Kidney (tissue), 14 donors: ENCODE results near the gene SWI5. TPM values are rescaled to one million over a fixed set of nuclear protein-coding genes. Genes with fewer than 3 reads are reported as not detected.

Source experiments
- DNase-seq, 5 donors: peaks; one replicate each; pipeline ENCODE4 v3.0.0-alpha.2; 2013 to 2020
- FAIRE-seq: peaks from 2 replicates; lab custom pipeline; 2012; peaks lifted over from hg19 to GRCh38; lab: Jason Lieb, UNC
- H3K27ac ChIP-seq, 2 donors: one replicate each; pipeline ENCODE4 v1.7.0; 2013; ENCODE audit warnings: low read depth in 2 of 2, low read length in 2 of 2, inconsistent platforms in 1 of 2
- H3K27me3 ChIP-seq: one replicate; pipeline ENCODE4 v1.7.1; 2013; ENCODE audit warnings: low read length, inconsistent platforms; ENCODE audit not compliant: control insufficient read depth, insufficient read depth
- H3K36me3 ChIP-seq, 3 donors: one replicate each; pipeline versions ENCODE4 v1.7.0 to v1.7.1; 2013; ENCODE audit warnings: low read length in 3 of 3, control low read depth in 1 of 3, inconsistent platforms in 1 of 3; ENCODE audit not compliant: insufficient read depth in 3 of 3, control insufficient read depth in 2 of 3
- H3K4me1 ChIP-seq, 3 donors: one replicate each; pipeline versions ENCODE4 v1.7.0 to v1.7.1; 2013; ENCODE audit warnings: low read length in 3 of 3, inconsistent platforms in 1 of 3, low read depth in 1 of 3; ENCODE audit not compliant: control insufficient read depth in 2 of 3, insufficient read depth in 2 of 3
- H3K4me3 ChIP-seq, 3 donors: one replicate each; pipeline versions ENCODE4 v1.7.0 to v1.8.1; 2013; ENCODE audit warnings: low read length in 3 of 3, control low read depth in 1 of 3, inconsistent platforms in 1 of 3
- H3K9ac ChIP-seq, 3 donors: one replicate each; pipeline versions ENCODE4 v1.7.0 to v1.7.1; 2013; ENCODE audit warnings: low read length in 3 of 3, control low read depth in 1 of 3, inconsistent platforms in 1 of 3
- H3K9me3 ChIP-seq, 3 donors: one replicate each; pipeline versions ENCODE4 v1.7.0 to v1.7.1; 2013; ENCODE audit warnings: low read length in 3 of 3, control low read depth in 1 of 3, inconsistent platforms in 1 of 3; ENCODE audit not compliant: control insufficient read depth in 2 of 3, insufficient read depth in 1 of 3
- CTCF ChIP-seq: IDR thresholded peaks from 3 replicates; pipeline ENCODE4 v1.5.1; 2012; ENCODE audit warnings: mild to moderate bottlenecking, moderate library complexity, borderline replicate concordance; ENCODE audit not compliant: insufficient read depth; ENCODE audit errors: extremely low read depth
- intact Hi-C: fragments of 100-400 bp; cut with DNase I; formaldehyde crosslinking; loops from one replicate; pipeline ENCODE4 v1.11.1; 2022
- polyA plus RNA-seq: library from polyadenylated mRNA; stranded (reverse); fragments of 350-450 nt; fragmentation: Illumina TruSeq; extraction: RNeasy Lipid Tissue Mini Kit (QIAGEN cat#74804); gene quantifications from one replicate; pipeline ENCODE4 v1.2.3, GENCODE V29; 2014; ENCODE audit warnings: low read depth, low replicate concordance; ENCODE audit not compliant: insufficient read depth
- total RNA-seq: library from RNA; stranded (reverse); fragmentation: NEBNext Ultra II Directional; extraction: Animal tissue kit (Norgen Biotek cat#: 25700); gene quantifications from one replicate; pipeline ENCODE4 v1.2.1, GENCODE V29; 2021
- donor health status: control.
- donor health status: control.
- donor health status: control.
- donor health status: control.
- donor health status: control.
- donor health status: DM: yes; HTN: yes; CAD: no.
- donor health status: Normal renal cell carcinoma (clear cell type).

SWI5 gene
- total and polyA plus RNA-seq, 2 donors from 2014 or later: 20.3 to 67.8 TPM

DNA sequence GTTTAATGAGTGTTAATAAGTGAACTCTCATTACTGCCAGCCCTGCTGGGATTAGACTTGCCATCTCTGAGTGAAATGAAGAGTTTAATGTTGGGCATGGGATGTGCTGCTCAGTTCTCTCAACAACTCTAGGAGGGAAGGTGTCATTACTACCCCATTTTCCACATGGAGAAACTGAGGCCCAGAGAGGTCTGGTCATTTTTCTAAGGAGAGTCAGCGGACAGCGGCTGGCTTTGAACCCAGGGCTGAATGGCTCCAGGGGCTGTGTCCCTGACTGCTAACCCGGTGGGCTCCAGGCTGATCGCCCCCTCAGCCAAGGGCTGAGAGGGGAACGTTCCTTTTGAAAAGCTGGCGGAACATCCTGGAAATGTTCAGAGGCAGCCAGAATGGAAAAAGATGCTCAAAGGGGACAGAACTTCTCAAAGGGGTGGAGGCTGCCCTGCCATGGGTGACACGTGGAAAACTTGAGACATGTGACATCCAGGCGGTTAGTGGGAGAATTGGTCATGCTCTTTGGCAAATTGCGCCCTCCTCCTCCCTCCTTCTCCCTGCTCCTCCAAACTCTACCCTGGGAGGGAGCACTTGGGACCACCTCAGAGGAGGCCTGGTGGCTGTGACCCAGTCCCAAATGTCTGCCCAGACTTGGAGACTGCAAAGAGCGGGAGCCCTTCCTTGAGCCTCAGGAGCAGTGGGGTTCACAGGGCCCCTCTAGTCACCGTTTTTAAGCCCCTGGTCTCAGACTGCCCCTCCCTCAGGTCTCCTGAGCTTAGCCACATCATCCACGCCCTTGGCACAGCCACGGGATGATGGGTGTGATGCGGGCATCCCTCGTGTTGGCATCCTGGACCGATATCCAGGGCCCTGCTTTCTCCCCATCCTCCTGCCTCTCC lies 44.2 kb upstream of the SWI5 start:
- Histone ChIP-seq H3K9ac (no peak overlapping the region), H3K27ac (no peak overlapping the region), H3K4me3 (no peak overlapping the region), H3K27me3 (no peaks in the 10 kb centered on the region), H3K36me3 (no peaks in the 10 kb centered on the region), H3K4me1 (no peaks in the 10 kb centered on the region), H3K9me3 (no peaks in the 10 kb centered on the region)
- intact Hi-C loops: no loop called here
- DNase-seq (no peak), FAIRE-seq (no peak)
- TF ChIP-seq CTCF: no peak

GRCh38 chr9:128232528-128233428 lies 43.3 kb upstream of the SWI5 start:
- TF ChIP-seq CTCF: no peak
- intact Hi-C loops: no loop called here
- FAIRE-seq (no peak), DNase-seq (peak in 2 of 5 donors; percentile 28 to 48)
- Histone ChIP-seq H3K9me3 (no peaks in the 10 kb centered on the region), H3K36me3 (no peaks in the 10 kb centered on the region), H3K27ac (no peak overlapping the region), H3K4me1 (no peaks in the 10 kb centered on the region), H3K4me3 (no peak overlapping the region), H3K9ac (no peak overlapping the region), H3K27me3 (no peaks in the 10 kb centered on the region)

GRCh38 chr9:128233817-128234406 lies 42.2 kb upstream of the SWI5 start:
- Histone ChIP-seq H3K36me3 (no peaks in the 10 kb centered on the region), H3K27me3 (no peaks in the 10 kb centered on the region), H3K9ac (no peak overlapping the region), H3K9me3 (no peaks in the 10 kb centered on the region), H3K27ac (no peak overlapping the region), H3K4me3 (no peak overlapping the region), H3K4me1 (no peaks in the 10 kb centered on the region)
- DNase-seq: peak in 1 of 5 donors; percentile 55
- FAIRE-seq: no peak
- TF ChIP-seq CTCF: no peak
- intact Hi-C loops: no loop called here
